ENCODE measurements around the gene CASP9.
A peak's percentile ranks its signal among the peaks of the same experiment; 100 is the strongest.

CASP9 gene

GRCh38 chr1:15524021-15524282, at the start of gene CASP9:
CASP9 (minus strand) TSS chr1:15524215; CDS start chr1:15524200, 15 bp downstream.
- DNase-seq: no peak

DNA sequence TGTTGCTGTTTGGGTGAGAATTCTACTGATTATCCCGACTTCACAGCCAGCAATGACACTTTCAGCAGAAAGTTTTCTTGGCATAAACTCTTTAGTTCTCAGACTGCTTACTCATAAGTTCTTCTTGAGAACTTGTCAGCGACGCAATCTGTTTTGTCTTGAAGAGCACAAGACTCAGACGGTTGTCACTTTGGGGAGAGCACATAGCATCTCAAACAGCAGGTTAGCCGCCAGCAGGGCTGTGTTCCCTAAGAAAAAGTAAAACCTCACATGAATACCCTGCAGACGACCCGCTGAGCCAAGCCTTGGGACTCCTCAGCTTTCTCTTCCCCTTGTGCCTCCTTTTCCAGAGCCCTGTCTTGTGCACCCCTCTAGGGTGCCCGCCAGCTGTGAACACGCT, 49.5 kb upstream of the CASP9 start:
- DNase-seq: no peak

GRCh38 chr1:15571266-15571665, 47.3 kb upstream of the CASP9 start:
- DNase-seq: no peak

DNA sequence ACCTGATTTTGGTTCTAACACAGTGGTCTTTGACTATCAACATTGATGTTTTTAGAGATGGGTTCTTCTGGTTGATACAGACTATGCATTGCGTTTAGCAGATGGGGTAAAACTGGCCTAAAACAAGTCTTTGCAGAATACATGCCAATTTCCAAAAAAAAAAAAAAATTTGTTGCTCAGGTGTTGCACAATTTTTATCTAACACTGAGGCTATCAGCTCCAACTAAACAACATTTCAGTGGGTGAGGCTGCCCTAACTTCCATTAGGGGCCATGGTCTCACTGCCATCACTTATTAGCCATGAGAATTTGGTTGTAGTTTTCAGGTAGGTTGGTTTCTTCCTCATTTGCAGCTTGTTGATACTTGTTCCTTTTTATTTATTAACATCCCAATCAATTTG, 46.8 kb upstream of the CASP9 start:
- no peak for DNase-seq

DNA sequence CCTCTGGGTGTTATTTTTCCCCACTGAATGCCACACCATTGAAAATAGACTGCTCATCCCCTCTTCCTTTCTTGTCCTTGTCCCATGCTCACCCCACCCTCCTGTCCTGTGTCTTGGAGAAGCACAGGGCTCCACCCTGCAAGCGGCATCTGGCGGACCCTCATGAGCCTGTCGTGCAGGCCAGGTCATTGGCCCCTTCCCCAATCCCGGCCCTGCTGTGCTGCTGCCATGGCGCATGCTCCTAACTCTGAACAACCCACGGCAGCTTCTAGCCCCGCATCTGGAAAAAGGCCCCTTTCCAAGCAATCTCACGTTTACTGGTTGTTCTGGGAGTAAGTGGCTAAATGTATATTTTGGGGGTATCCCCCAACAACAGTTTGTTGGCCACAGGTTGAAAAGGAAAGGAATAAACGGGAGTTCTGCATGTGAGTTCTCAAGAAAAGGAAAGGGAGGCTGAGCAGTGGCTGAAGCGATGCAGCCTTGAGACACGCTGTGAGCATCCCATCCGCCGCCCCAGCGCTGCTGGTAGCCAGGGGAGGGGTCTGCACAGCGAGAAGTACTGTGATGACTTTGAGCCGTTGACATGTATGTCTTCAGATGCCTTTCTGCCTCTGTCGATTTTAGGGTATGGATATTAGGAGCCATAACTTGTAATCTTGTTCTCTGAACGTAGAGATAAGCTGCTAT, 44.5 kb upstream of the CASP9 start:
- no peak for DNase-seq

GRCh38 chr1:15559189-15559810, 35.3 kb upstream of the CASP9 start:
- no peak for DNase-seq

DNA sequence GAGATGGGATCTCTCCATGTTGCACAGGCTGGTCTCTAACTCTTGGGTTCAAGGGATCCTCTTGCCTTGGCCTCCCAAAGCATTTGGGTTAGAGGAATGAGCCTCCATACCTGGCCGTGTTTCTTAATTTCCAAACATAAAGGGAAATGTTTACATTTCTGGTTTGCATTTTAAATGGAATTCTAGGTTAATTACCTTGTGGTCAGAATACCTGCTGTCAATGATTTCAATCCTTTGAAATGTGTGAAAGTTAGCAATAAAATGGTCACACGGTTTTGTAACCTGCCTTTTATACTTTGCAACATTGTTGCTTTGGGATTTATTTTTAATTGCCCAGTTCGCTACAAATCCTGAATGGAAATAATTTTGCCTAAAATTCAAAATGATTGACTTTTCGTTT, 34.5 kb upstream of the CASP9 start:
- no peak for DNase-seq

DNA sequence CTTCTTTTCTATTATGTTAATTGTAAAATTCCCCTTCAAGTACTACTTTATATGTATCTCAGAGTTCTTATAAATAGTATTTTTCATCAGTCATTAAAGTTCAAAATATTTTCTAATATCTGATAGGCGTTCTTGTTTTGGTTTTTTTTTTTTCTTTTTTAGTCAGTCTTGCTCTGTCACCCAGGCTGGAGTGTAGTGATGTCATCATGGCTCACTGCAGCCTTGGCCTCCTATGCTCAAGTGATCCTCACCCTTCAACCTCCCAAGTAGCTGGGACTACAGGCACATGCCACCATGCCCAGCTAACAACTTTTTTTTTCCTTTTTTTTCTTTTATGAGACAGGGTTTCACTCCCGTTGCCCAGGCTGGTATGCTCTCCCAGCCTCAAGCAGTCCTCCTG, 33.6 kb upstream of the CASP9 start:
- DNase-seq: no peak

GRCh38 chr1:15557008-15557407, 33.0 kb upstream of the CASP9 start:
- DNase-seq: no peak

DNA sequence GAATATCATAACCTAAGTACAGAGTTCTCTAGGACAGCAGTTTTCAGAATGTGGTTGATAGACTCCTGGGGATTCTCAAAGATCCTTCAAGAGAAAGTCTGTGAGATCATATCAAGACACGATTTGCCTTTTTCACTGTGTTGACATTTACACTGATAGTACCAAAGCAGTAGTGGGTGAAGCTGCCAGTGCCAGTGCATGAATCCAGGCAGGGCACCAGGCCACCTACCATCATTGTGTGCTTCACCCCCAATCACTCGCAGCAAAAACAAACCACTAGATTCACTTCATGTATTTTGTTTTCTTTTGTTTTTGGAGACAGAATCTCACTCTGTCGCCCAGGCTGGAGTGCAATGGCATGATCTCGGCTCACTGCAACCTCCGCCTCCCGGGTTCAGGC, 26.6 kb upstream of the CASP9 start:
- no peak for DNase-seq

- no peak for DNase-seq
These were observed 22.6 kb upstream of the CASP9 start for GRCh38 chr1:15546641-15547040.

GRCh38 chr1:15543589-15544568, 19.9 kb upstream of the CASP9 start:
- DNase-seq: no peak

GRCh38 chr1:15543251-15543588, 19.2 kb upstream of the CASP9 start:
- DNase-seq: no peak

- no peak for DNase-seq
These were observed 18.6 kb upstream of the CASP9 start for GRCh38 chr1:15542388-15543250.

GRCh38 chr1:15541231-15541792, 17.3 kb upstream of the CASP9 start:
- no peak for DNase-seq

GRCh38 chr1:15540186-15540585, 16.2 kb upstream of the CASP9 start:
- DNase-seq: no peak

DNA sequence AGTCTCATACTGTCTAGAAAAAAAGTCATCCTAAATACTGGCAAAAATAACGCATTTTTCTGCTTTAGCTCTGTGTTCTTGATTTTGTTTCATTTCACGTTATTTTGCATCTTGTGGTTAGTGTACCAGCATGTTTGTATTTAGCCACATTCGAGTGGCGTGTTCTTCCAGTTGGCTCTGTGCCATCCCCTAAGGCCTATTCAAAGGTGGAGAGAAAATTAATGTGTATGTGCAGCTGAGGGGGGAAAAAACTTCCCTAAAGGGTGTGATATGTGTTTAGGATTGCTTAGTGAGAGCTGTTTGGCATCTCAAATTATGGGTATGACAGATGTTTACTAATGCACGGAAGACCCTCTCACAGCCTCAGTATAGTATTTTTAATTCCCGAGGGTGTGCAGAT, 14.8 kb upstream of the CASP9 start:
- no peak for DNase-seq

DNA sequence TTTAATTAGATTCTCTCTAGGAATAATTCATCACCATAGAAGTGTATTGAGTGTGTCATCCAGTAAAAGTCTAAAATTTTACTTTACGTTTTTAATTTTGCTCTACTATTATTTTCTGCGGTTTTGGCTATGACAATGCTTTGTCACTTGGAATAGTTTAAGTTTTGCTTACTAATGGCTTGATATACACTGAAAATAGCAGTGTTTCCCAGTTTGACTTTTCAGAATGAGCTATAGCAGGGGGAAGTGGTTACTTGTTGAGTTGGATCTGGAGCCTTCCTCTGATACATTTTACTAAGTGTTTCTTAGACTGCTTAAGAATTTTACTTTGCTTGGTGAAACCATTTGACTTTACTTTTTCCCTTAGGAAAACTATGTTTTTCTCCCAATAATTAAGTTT, 7.7 kb upstream of the CASP9 start:
- no peak for DNase-seq

- no peak for DNase-seq
These were observed 7.0 kb upstream of the CASP9 start for GRCh38 chr1:15531003-15531402.

GRCh38 chr1:15526490-15527339, 2.7 kb upstream of the CASP9 start, which contains the start of gene DNAJC16:
DNAJC16 (plus strand) TSS chr1:15526848; CDS start chr1:15529106, 2,258 bp downstream.
- DNase-seq: peak; percentile 98

DNA sequence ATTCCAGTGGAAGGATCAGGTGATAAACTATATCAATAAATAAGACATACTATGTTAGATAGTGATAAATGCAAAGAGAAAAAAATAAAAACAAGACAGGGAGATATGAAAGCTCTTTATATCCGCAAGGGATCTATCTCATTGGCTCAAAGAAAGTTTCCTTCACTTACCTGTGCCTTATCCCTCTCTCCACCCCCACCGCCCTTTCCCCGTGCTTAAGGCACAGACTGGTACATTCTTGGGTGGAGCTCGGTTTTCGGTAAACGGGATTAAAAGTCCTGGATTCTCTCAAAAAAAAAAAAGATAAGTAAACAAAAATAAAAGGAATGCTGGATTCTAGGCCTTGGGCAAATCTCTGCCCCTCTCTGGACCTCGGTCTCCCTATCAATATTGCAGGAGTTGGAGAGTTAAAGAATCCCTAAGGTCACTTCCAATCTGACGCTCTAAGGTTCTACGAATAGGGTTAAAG, 2.0 kb upstream of the CASP9 start:
- DNase-seq: no peak
